Neutrophil (primary cell): ENCODE results near the gene MARS1.

Experiments
- H3K27ac ChIP-seq: fragments of 200-600 bp; sonication (generic); 2 replicates; pipeline ENCODE4 v1.5.1; 2016; ENCODE audit warnings: mild to moderate bottlenecking, moderate library complexity
- H3K27me3 ChIP-seq: fragments of 200-600 bp; sonication (generic); 2 replicates; pipeline ENCODE4 v1.6.0; 2016; ENCODE audit warnings: mild to moderate bottlenecking
- H3K36me3 ChIP-seq: fragments of 200-600 bp; sonication (generic); 2 replicates; pipeline ENCODE4 v1.5.1; 2017
- H3K4me1 ChIP-seq, 2 experiments: fragments of 200-600 bp in 1 of 2; sonication (generic) in 1 of 2; 1 replicate in 1 of 2; 2 replicates in 1 of 2; pipeline versions ENCODE4 v1.5.1 to v1.6.1; 2013 to 2016; ENCODE audit warnings: low read depth in 1 of 2, low read length in 1 of 2, mild to moderate bottlenecking in 1 of 2, moderate library complexity in 1 of 2; ENCODE audit not compliant: control insufficient read depth in 1 of 2, insufficient read depth in 1 of 2
- H3K4me3 ChIP-seq, 2 experiments: fragments of 200-600 bp in 1 of 2; sonication (generic) in 1 of 2; 1 replicate in 1 of 2; 2 replicates in 1 of 2; pipeline ENCODE4 v1.5.1; 2013 to 2016; ENCODE audit warnings: low read depth in 1 of 2, low read length in 1 of 2, mild to moderate bottlenecking in 1 of 2, moderate library complexity in 1 of 2
- H3K9me3 ChIP-seq: fragments of 200-600 bp; sonication (generic); 2 replicates; pipeline ENCODE4 v1.5.1; 2016
- CTCF ChIP-seq: fragments of 200-600 bp; sonication (generic); IDR thresholded peaks from 2 replicates; pipeline ENCODE4 v1.5.1; 2016; ENCODE audit warnings: antibody characterized with exemption

MARS1 gene

DNA sequence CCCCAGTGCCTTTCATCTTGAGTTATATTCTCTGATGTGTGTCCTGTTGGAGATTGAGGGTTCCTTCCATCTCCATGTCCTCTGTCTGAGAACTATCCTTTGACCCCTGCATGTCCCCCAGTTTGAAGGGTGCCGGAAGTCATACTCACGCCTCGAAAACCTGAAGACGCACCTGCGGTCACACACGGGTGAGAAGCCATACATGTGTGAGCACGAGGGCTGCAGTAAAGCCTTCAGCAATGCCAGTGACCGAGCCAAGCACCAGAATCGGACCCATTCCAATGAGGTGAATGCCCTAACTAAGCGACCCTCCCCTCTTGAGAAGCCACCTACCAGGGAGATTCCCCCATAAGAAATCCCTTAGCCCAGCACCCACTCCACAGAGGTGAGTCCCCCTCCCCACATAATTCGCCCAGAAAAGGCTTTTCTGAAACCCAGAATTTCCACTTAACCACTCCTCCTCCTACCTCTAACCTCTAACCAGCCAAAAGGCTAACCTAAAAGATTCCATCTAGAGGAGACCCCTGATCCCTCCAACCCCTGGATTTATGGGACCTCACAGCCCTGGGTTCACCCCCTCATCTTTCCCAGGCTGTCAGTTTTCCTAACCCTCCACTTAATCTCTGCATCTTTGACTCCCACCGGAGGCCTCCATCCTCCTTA lies 20.5 kb upstream of the MARS1 start:
- Histone ChIP-seq H3K27me3 (peaks cover 2% of the 10 kb centered on the region), H3K9me3 (no peaks in the 10 kb centered on the region), H3K27ac (peak overlapping the region; percentile 99), H3K4me3 (no peak overlapping the region), H3K36me3 (peaks cover 82% of the 10 kb centered on the region), H3K4me1 (peaks cover 65 to 76% of the 10 kb centered on the region in 2 experiments)
- TF ChIP-seq CTCF = no peak

DNA sequence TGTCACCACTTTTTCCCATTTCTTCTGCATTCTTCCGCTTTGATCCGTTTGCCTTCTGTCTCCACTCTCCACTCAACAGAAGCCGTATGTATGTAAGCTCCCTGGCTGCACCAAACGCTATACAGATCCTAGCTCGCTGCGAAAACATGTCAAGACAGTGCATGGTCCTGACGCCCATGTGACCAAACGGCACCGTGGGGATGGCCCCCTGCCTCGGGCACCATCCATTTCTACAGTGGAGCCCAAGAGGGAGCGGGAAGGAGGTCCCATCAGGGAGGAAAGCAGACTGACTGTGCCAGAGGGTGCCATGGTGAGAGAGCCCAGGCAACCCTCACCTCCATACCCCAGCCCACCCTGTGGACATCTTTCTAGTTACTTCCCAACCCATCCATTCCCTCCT lies 20.0 kb upstream of the MARS1 start:
- H3K4me1 ChIP-seq = peaks cover 65 to 76% of the 10 kb centered on the region in 2 experiments
- no peak for TF ChIP-seq CTCF
- H3K27me3 ChIP-seq = no peaks in the 10 kb centered on the region
- H3K9me3 ChIP-seq = no peaks in the 10 kb centered on the region
- no peak overlapping the region for H3K4me3 ChIP-seq
- H3K27ac ChIP-seq = peak overlapping the region; percentile 99
- peaks cover 87% of the 10 kb centered on the region for H3K36me3 ChIP-seq

GRCh38 chr12:57469296-57470164 lies 18.3 kb upstream of the MARS1 start:
- H3K4me1 ChIP-seq = peaks cover 80 to 88% of the 10 kb centered on the region in 2 experiments
- H3K36me3 ChIP-seq = peaks cover 91% of the 10 kb centered on the region
- peak overlapping the region; percentile 99 for H3K27ac ChIP-seq

DNA sequence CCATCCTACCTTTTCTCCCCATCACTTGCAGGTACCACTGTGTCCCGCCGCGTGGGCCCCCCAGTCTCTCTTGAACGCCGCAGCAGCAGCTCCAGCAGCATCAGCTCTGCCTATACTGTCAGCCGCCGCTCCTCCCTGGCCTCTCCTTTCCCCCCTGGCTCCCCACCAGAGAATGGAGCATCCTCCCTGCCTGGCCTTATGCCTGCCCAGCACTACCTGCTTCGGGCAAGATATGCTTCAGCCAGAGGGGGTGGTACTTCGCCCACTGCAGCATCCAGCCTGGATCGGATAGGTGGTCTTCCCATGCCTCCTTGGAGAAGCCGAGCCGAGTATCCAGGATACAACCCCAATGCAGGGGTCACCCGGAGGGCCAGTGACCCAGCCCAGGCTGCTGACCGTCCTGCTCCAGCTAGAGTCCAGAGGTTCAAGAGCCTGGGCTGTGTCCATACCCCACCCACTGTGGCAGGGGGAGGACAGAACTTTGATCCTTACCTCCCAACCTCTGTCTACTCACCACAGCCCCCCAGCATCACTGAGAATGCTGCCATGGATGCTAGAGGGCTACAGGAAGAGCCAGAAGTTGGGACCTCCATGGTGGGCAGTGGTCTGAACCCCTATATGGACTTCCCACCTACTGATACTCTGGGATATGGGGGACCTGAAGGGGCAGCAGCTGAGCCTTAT lies 17.4 kb upstream of the MARS1 start:
- no peaks in the 10 kb centered on the region for H3K9me3 ChIP-seq
- H3K4me3 ChIP-seq = peak overlapping the region; percentile 48 to 97
- peaks cover 100% of the 10 kb centered on the region for H3K36me3 ChIP-seq
- no peaks in the 10 kb centered on the region for H3K27me3 ChIP-seq
- TF ChIP-seq CTCF = no peak
- peaks cover 83 to 89% of the 10 kb centered on the region in 2 experiments for H3K4me1 ChIP-seq
- H3K27ac ChIP-seq = peak overlapping the region; percentile 99

More at GRCh38 chr12:57469296-57470164, 18.3 kb upstream of the MARS1 start:
- no peaks in the 10 kb centered on the region for H3K27me3 ChIP-seq
- TF ChIP-seq CTCF = peak; percentile 4
- H3K4me3 ChIP-seq = peak overlapping the region; percentile 48 to 97
- no peaks in the 10 kb centered on the region for H3K9me3 ChIP-seq

DNA sequence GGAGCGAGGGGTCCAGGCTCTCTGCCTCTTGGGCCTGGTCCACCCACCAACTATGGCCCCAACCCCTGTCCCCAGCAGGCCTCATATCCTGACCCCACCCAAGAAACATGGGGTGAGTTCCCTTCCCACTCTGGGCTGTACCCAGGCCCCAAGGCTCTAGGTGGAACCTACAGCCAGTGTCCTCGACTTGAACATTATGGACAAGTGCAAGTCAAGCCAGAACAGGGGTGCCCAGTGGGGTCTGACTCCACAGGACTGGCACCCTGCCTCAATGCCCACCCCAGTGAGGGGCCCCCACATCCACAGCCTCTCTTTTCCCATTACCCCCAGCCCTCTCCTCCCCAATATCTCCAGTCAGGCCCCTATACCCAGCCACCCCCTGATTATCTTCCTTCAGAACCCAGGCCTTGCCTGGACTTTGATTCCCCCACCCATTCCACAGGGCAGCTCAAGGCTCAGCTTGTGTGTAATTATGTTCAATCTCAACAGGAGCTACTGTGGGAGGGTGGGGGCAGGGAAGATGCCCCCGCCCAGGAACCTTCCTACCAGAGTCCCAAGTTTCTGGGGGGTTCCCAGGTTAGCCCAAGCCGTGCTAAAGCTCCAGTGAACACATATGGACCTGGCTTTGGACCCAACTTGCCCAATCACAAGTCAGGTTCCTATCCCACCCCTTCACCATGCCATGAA lies 16.8 kb upstream of the MARS1 start:
- TF ChIP-seq CTCF = no peak
- peak overlapping the region; percentile 99 for H3K27ac ChIP-seq
- H3K9me3 ChIP-seq = no peaks in the 10 kb centered on the region
- H3K27me3 ChIP-seq = no peaks in the 10 kb centered on the region
- peak overlapping the region; percentile 48 to 97 for H3K4me3 ChIP-seq
- H3K36me3 ChIP-seq = peaks cover 100% of the 10 kb centered on the region
- H3K4me1 ChIP-seq = peaks cover 86 to 87% of the 10 kb centered on the region in 2 experiments
